ENCODE measurements around the gene H2AZ2. TPM values are rescaled to one million over a fixed set of nuclear protein-coding genes. Genes with fewer than 3 reads are reported as not detected.
"Not testable (repeated sequence)": the region's sequence is repeated elsewhere in the genome, so short reads cannot be mapped to it uniquely, and the experiment has no call there.

The H2AZ2 gene
- total and polyA plus RNA-seq, 2 donors: 127 to 173 TPM

GRCh38 chr7:44853391-44853790, 5.5 kb upstream of the H2AZ2 start:
- WGBS: 88% methylated on average over 3 of the region's 3 CpGs
- no peaks in the 10 kb centered on the region for H3K36me3 ChIP-seq (ENCODE audit: insufficient read depth)
- no peak for DNase-seq (ENCODE audit: extremely low spot score)

GRCh38 chr7:44852590-44852989, 4.7 kb upstream of the H2AZ2 start:
- no peak overlapping the region for H3K4me3 ChIP-seq (ENCODE audit: low read depth, low read length)
- no peaks in the 10 kb centered on the region for H3K4me1 ChIP-seq (ENCODE audit: insufficient read depth)
- H3K27ac ChIP-seq (ENCODE audit: low read depth): no peak overlapping the region
- WGBS: 86% methylated on average over 3 of the region's 3 CpGs
- no peak for DNase-seq (ENCODE audit: extremely low spot score)
- H3K36me3 ChIP-seq (ENCODE audit: insufficient read depth): no peaks in the 10 kb centered on the region

More at GRCh38 chr7:44853391-44853790, 5.5 kb upstream of the H2AZ2 start:
- H3K4me3 ChIP-seq (ENCODE audit: low read depth, low read length): no peak overlapping the region
- no peaks in the 10 kb centered on the region for H3K4me1 ChIP-seq (ENCODE audit: insufficient read depth)
- no peak overlapping the region for H3K27ac ChIP-seq (ENCODE audit: low read depth)

GRCh38 chr7:44849885-44850544, 2.1 kb upstream of the H2AZ2 start:
- Histone ChIP-seq H3K4me3 (ENCODE audit: low read depth, low read length) (no peak overlapping the region), H3K27ac (ENCODE audit: low read depth) (no peak overlapping the region), H3K4me1 (ENCODE audit: insufficient read depth) (no peaks in the 10 kb centered on the region), H3K36me3 (ENCODE audit: insufficient read depth) (no peaks in the 10 kb centered on the region)
- WGBS: 82% methylated on average over 5 of the region's 5 CpGs
- DNase-seq (ENCODE audit: extremely low spot score): no peak

- no peaks in the 10 kb centered on the region for H3K4me1 ChIP-seq (ENCODE audit: insufficient read depth)
- H3K36me3 ChIP-seq (ENCODE audit: insufficient read depth): no peaks in the 10 kb centered on the region
- WGBS: 67% methylated on average over 10 of the region's 10 CpGs
- no peak overlapping the region for H3K27ac ChIP-seq (ENCODE audit: low read depth)
- no peak for DNase-seq (ENCODE audit: extremely low spot score)
- H3K4me3 ChIP-seq (ENCODE audit: low read depth, low read length): no peak overlapping the region
These were observed 1.5 kb upstream of the H2AZ2 start for GRCh38 chr7:44849259-44849884.

GRCh38 chr7:44847509-44847919, 373 bp downstream of the H2AZ2 start:
- under 1% methylated on average over 36 of the region's 36 CpGs for WGBS
- peak overlapping the region; percentile 76 for H3K4me3 ChIP-seq (ENCODE audit: low read depth, low read length)
- H3K4me1 ChIP-seq (ENCODE audit: insufficient read depth): no peaks in the 10 kb centered on the region
- H3K27ac ChIP-seq (ENCODE audit: low read depth): peak overlapping the region; percentile 98
- H3K36me3 ChIP-seq (ENCODE audit: insufficient read depth): no peaks in the 10 kb centered on the region
- peak; percentile 72 for DNase-seq (ENCODE audit: extremely low spot score)

GRCh38 chr7:44846816-44847508, 925 bp downstream of the H2AZ2 start:
- H3K4me3 ChIP-seq (ENCODE audit: low read depth, low read length): peak overlapping the region; percentile 76
- no peaks in the 10 kb centered on the region for H3K36me3 ChIP-seq (ENCODE audit: insufficient read depth)
- no peak for DNase-seq (ENCODE audit: extremely low spot score)
- under 1% methylated on average over 12 of the region's 12 CpGs for WGBS
- H3K27ac ChIP-seq (ENCODE audit: low read depth): peak overlapping the region; percentile 98
- H3K4me1 ChIP-seq (ENCODE audit: insufficient read depth): no peaks in the 10 kb centered on the region

- H3K4me3 ChIP-seq (ENCODE audit: low read depth, low read length); H3K27ac ChIP-seq (ENCODE audit: low read depth); DNase-seq (ENCODE audit: extremely low spot score); H3K4me1 ChIP-seq (ENCODE audit: insufficient read depth); H3K36me3 ChIP-seq (ENCODE audit: insufficient read depth): not testable (repeated sequence)
- WGBS: 56% methylated on average over 11 of the region's 11 CpGs
These were observed 1.5 kb downstream of the H2AZ2 start for GRCh38 chr7:44846390-44846789.

- Histone ChIP-seq H3K27ac (ENCODE audit: low read depth) (no peak overlapping the region), H3K4me3 (ENCODE audit: low read depth, low read length) (no peak overlapping the region), H3K36me3 (ENCODE audit: insufficient read depth) (no peaks in the 10 kb centered on the region), H3K4me1 (ENCODE audit: insufficient read depth) (no peaks in the 10 kb centered on the region)
- DNase-seq (ENCODE audit: extremely low spot score): no peak
These were observed 2.4 kb downstream of the H2AZ2 start for GRCh38 chr7:44845451-44845850.

GRCh38 chr7:44843440-44843839, 4.4 kb downstream of the H2AZ2 start:
- DNase-seq (ENCODE audit: extremely low spot score); H3K36me3 ChIP-seq (ENCODE audit: insufficient read depth); H3K4me1 ChIP-seq (ENCODE audit: insufficient read depth); H3K4me3 ChIP-seq (ENCODE audit: low read depth, low read length); H3K27ac ChIP-seq (ENCODE audit: low read depth): not testable (repeated sequence)
- WGBS: 99% methylated on average over 5 of the region's 5 CpGs

- not testable (repeated sequence) for H3K4me3 ChIP-seq (ENCODE audit: low read depth, low read length); H3K27ac ChIP-seq (ENCODE audit: low read depth); H3K36me3 ChIP-seq (ENCODE audit: insufficient read depth); DNase-seq (ENCODE audit: extremely low spot score); H3K4me1 ChIP-seq (ENCODE audit: insufficient read depth)
- 72% methylated on average over 8 of the region's 8 CpGs for WGBS
These were observed 5.2 kb downstream of the H2AZ2 start for GRCh38 chr7:44842675-44843074.

GRCh38 chr7:44838751-44839150, 9.1 kb downstream of the H2AZ2 start:
- DNase-seq (ENCODE audit: extremely low spot score): no peak
- Histone ChIP-seq H3K4me1 (ENCODE audit: insufficient read depth) (no peaks in the 10 kb centered on the region), H3K27ac (ENCODE audit: low read depth) (no peak overlapping the region), H3K4me3 (ENCODE audit: low read depth, low read length) (no peak overlapping the region), H3K36me3 (ENCODE audit: insufficient read depth) (peaks cover 1% of the 10 kb centered on the region)
- WGBS: 41% methylated on average over 2 of the region's 2 CpGs

- Histone ChIP-seq H3K4me3 (ENCODE audit: low read depth, low read length) (no peak overlapping the region), H3K27ac (ENCODE audit: low read depth) (no peak overlapping the region), H3K36me3 (ENCODE audit: insufficient read depth) (peaks cover 1% of the 10 kb centered on the region), H3K4me1 (ENCODE audit: insufficient read depth) (no peaks in the 10 kb centered on the region)
- DNase-seq (ENCODE audit: extremely low spot score): no peak
- 78% methylated on average over 3 of the region's 3 CpGs for WGBS
These were observed 20.3 kb downstream of the H2AZ2 start for GRCh38 chr7:44827567-44827966.

GRCh38 chr7:44824894-44825526, 22.9 kb downstream of the H2AZ2 start:
- no peak for DNase-seq (ENCODE audit: extremely low spot score)
- 66% methylated on average over 2 of the region's 2 CpGs for WGBS
- no peak overlapping the region for H3K27ac ChIP-seq (ENCODE audit: low read depth)
- H3K36me3 ChIP-seq (ENCODE audit: insufficient read depth): peaks cover 1% of the 10 kb centered on the region
- H3K4me3 ChIP-seq (ENCODE audit: low read depth, low read length): no peak overlapping the region
- no peaks in the 10 kb centered on the region for H3K4me1 ChIP-seq (ENCODE audit: insufficient read depth)
